ENCODE measurements around the gene MIPEP.

Gene MIPEP

DNA sequence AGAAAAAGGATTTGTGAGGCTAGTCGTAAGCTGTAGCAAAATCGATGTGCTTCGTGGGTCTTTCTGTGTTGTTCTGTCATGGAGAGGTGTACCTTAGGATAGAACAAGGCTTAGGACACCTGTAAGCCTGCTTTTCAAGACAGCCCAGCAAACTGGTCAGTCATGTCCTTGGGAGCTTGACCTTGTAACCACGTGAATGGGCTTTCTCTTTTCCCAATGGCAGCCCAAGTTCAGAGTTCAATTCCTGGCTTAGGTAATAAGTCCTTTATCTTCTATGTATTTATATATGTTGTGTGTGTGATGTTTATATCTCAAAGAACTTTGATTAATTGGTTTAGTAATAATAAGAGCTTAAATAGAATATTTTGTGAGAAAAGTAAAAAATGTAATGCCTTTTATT lies 206.1 kb downstream of the MIPEP start:
- no peak for DNase-seq (ENCODE audit: low read depth)
- TF ChIP-seq, protein P1, sequence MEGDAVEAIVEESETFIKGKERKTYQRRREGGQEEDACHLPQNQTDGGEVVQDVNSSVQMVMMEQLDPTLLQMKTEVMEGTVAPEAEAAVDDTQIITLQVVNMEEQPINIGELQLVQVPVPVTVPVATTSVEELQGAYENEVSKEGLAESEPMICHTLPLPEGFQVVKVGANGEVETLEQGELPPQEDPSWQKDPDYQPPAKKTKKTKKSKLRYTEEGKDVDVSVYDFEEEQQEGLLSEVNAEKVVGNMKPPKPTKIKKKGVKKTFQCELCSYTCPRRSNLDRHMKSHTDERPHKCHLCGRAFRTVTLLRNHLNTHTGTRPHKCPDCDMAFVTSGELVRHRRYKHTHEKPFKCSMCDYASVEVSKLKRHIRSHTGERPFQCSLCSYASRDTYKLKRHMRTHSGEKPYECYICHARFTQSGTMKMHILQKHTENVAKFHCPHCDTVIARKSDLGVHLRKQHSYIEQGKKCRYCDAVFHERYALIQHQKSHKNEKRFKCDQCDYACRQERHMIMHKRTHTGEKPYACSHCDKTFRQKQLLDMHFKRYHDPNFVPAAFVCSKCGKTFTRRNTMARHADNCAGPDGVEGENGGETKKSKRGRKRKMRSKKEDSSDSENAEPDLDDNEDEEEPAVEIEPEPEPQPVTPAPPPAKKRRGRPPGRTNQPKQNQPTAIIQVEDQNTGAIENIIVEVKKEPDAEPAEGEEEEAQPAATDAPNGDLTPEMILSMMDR (IDR thresholded peaks at IDR 0.05; ENCODE audit: insufficient read depth, low read depth, low read length, missing control alignments), result no peak

DNA sequence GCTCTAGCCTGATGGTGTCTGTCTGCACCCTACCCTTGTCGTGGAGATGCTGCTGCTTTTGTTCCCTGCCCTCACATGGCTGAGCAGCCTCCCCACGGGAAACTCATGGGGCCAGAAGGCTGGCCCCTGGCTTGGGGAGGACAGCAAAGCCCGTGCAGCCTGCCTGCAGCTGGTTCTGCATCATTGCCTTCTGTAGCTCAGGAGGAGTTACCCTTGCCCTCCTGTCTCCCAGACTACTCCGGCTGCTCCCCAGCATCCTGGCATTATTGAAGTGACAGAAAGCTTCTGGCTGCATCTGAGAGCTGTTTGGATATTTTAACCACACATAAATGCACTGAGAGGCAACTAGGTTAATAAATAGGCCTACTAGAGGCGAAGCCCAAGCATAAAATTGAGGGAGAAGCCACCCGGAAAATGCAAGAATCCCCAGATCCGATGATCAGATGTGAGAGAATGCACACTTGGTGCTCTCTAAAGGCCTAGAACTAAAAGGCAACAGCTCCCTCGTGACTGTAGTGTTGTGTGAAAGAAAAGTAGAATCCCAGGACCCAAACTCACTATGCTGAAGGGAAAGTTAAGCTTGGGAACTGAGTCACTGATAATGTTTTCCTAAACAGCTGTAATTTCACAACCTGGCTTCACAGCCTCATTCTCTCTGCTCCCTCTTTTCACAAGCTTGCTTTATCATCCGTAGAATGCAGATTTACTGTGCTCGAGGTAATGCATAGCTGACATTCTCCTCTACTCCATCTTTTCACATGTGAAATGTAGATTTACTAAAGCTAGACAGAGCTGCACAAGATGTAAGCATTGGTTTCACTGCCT lies 208.1 kb downstream of the MIPEP start:
- TF ChIP-seq, protein P1 (IDR thresholded peaks at IDR 0.05; ENCODE audit: insufficient read depth, low read depth, low read length, missing control alignments), result no peak
- no peak overlapping the region for H3K4me3 ChIP-seq (ENCODE audit: low read depth, low read length)
- DNase-seq (ENCODE audit: low read depth), result no peak

More for the DNA sequence above, 206.1 kb downstream of the MIPEP start:
- no peak overlapping the region for H3K4me3 ChIP-seq (ENCODE audit: low read depth, low read length)
